ENCODE measurements around the gene PECR. TPM values are rescaled to one million over a fixed set of nuclear protein-coding genes. Genes with fewer than 3 reads are reported as not detected.

The PECR gene
- total and polyA plus RNA-seq, 2 donors (not counting 1 experiment from before 2014, with no cell fraction given): 9.5 to 16.5 TPM

DNA sequence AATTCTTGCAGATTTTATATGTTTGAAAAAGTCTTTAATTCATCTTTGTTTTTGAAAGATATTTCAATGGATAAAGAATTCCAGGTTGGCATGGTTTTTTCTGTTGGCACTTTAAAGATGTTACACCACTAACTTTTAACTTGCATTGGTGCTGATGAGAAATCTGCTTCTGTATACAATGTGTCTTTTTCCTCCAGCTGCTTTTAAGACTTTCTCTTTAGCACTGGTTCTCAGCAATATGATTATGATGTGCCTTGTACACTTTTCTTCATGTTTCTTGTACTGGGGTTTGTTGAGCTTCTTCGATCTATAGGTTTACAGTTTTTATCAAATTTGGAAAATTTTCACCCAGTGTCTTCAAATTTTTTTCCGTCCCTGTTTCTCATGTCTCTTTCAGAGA is 29.2 kb downstream of the PECR start:
- no peaks in the 10 kb centered on the region for H3K79me2 ChIP-seq (ENCODE audit: control insufficient read depth, insufficient read depth, low read length)
- POLR2A ChIA-PET: no interaction called here
- H3K9ac ChIP-seq (ENCODE audit: low read length): no peak overlapping the region
- no peaks in the 10 kb centered on the region for H3K27me3 ChIP-seq (replicated peaks in 1 of 4; ENCODE audit: control extremely low read depth in 1 of 4, control insufficient read depth in 3 of 4, insufficient read depth in 4 of 4, low read length in 3 of 4)
- peaks cover 12% of the 10 kb centered on the region for H3K4me1 Mint-ChIP-seq
- intact Hi-C loops (cut with micrococcal nuclease): no loop called here
- H3K27me3 Mint-ChIP-seq: no peaks in the 10 kb centered on the region
- H3K4me3 Mint-ChIP-seq: no peak overlapping the region
- H4K20me1 ChIP-seq (ENCODE audit: control insufficient read depth, insufficient read depth, low read length, poor library complexity, severe bottlenecking): no peaks in the 10 kb centered on the region
- H2AFZ ChIP-seq (ENCODE audit: insufficient read depth, low read depth, low read length, poor library complexity, severe bottlenecking): no peak overlapping the region
- peaks cover 0 to 2% of the 10 kb centered on the region in 2 experiments for H3K36me3 ChIP-seq (replicated peaks in 1 of 2; ENCODE audit: control extremely low read depth in 1 of 2, control insufficient read depth in 1 of 2, extremely low read depth in 1 of 2, insufficient read depth in 2 of 2, low read length in 1 of 2)
- H3K4me1 ChIP-seq (ENCODE audit: control insufficient read depth in 2 of 2, insufficient read depth in 2 of 2, low read length in 2 of 2): peaks cover 5 to 6% of the 10 kb centered on the region in 2 donors
- CTCF ChIA-PET: interaction anchor here (2.5 kb wide), 1 partner anchor 18 kb away, joined by 9 read pairs; no protein-coding TSS in a partner anchor
- no peak overlapping the region for H3K4me3 ChIP-seq (ENCODE audit: control extremely low read depth in 1 of 5, extremely low read depth in 1 of 5, insufficient read depth in 1 of 5, low read depth in 2 of 5, low read length in 4 of 5)
- no CpG with 5 or more reads among the region's 2 CpGs for WGBS (ENCODE audit: insufficient coverage)
- no peak for DNase-seq
- no peaks in the 10 kb centered on the region for H3K9me3 Mint-ChIP-seq (ENCODE audit: insufficient read depth)
- TF ChIP-seq, protein P1, sequence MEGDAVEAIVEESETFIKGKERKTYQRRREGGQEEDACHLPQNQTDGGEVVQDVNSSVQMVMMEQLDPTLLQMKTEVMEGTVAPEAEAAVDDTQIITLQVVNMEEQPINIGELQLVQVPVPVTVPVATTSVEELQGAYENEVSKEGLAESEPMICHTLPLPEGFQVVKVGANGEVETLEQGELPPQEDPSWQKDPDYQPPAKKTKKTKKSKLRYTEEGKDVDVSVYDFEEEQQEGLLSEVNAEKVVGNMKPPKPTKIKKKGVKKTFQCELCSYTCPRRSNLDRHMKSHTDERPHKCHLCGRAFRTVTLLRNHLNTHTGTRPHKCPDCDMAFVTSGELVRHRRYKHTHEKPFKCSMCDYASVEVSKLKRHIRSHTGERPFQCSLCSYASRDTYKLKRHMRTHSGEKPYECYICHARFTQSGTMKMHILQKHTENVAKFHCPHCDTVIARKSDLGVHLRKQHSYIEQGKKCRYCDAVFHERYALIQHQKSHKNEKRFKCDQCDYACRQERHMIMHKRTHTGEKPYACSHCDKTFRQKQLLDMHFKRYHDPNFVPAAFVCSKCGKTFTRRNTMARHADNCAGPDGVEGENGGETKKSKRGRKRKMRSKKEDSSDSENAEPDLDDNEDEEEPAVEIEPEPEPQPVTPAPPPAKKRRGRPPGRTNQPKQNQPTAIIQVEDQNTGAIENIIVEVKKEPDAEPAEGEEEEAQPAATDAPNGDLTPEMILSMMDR (IDR thresholded peaks at IDR 0.05): no peak
- no peak for TF ChIP-seq EZH2 (IDR thresholded peaks at IDR 0.05; ENCODE audit: borderline replicate concordance, insufficient read depth, low read depth, low read length, poor library complexity, severe bottlenecking)
- H3K4me2 ChIP-seq (replicated peaks; ENCODE audit: low read depth, low read length, poor library complexity, severe bottlenecking): no peak overlapping the region
- no peak overlapping the region for H3K27ac ChIP-seq (ENCODE audit: low read length in 2 of 2)
- H3K9me3 ChIP-seq (ENCODE audit: control extremely low read depth in 1 of 3, control insufficient read depth in 2 of 3, insufficient read depth in 1 of 3, low read length in 2 of 3): no peaks in the 10 kb centered on the region
- ATAC-seq (ENCODE audit: low read depth): no peak
- H3K27ac Mint-ChIP-seq: no peak overlapping the region

DNA sequence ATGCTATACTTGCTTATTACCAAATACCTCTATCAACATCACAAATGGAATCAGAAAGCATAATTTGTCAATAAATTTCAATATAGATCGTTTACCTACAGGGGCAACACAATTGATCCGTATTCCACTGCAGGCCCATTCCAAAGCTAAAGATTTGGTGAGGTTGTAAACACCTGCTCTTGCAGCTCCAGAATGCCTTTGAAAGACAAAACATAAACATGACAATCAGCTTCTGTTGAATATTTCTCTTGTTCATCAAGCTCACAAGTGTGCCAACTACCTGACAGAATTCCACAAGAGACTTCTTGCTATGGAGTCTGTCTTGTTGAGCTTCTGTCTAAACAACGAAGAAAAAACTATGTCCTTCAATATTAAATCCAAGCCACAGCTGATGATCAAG is 30.3 kb downstream of the PECR start:
- H3K27me3 ChIP-seq (replicated peaks in 1 of 4; ENCODE audit: control extremely low read depth in 1 of 4, control insufficient read depth in 3 of 4, insufficient read depth in 4 of 4, low read length in 3 of 4): no peaks in the 10 kb centered on the region
- H3K9me3 Mint-ChIP-seq (ENCODE audit: insufficient read depth): no peaks in the 10 kb centered on the region
- H3K79me2 ChIP-seq (ENCODE audit: control insufficient read depth, insufficient read depth, low read length): no peaks in the 10 kb centered on the region
- H3K4me1 Mint-ChIP-seq: peaks cover 4% of the 10 kb centered on the region
- H3K27ac ChIP-seq (ENCODE audit: low read length in 2 of 2): no peak overlapping the region
- ATAC-seq (ENCODE audit: low read depth): no peak
- WGBS (ENCODE audit: insufficient coverage): 100% methylated on average over 1 of the region's 3 CpGs
- no peak overlapping the region for H3K4me2 ChIP-seq (replicated peaks; ENCODE audit: low read depth, low read length, poor library complexity, severe bottlenecking)
- no peak overlapping the region for H3K9ac ChIP-seq (ENCODE audit: low read length)
- intact Hi-C loops (cut with micrococcal nuclease): no loop called here
- DNase-seq: no peak
- H2AFZ ChIP-seq (ENCODE audit: insufficient read depth, low read depth, low read length, poor library complexity, severe bottlenecking): no peak overlapping the region
- no peak overlapping the region for H3K27ac Mint-ChIP-seq
- TF ChIP-seq, protein P1 (IDR thresholded peaks at IDR 0.05): no peak
- no peak for TF ChIP-seq EZH2 (IDR thresholded peaks at IDR 0.05; ENCODE audit: borderline replicate concordance, insufficient read depth, low read depth, low read length, poor library complexity, severe bottlenecking)
- H3K4me3 ChIP-seq (ENCODE audit: control extremely low read depth in 1 of 5, extremely low read depth in 1 of 5, insufficient read depth in 1 of 5, low read depth in 2 of 5, low read length in 4 of 5): no peak overlapping the region
- no peak overlapping the region for H3K4me3 Mint-ChIP-seq
- peaks cover 0 to 4% of the 10 kb centered on the region in 2 experiments for H3K36me3 ChIP-seq (replicated peaks in 1 of 2; ENCODE audit: control extremely low read depth in 1 of 2, control insufficient read depth in 1 of 2, extremely low read depth in 1 of 2, insufficient read depth in 2 of 2, low read length in 1 of 2)
- ChIA-PET CTCF (interaction anchor here (0.7 to 2.5 kb wide), 3 partner anchors 13 to 29 kb away, joined by 3 to 9 read pairs (median 5); no protein-coding TSS in a partner anchor), POLR2A (interaction anchor here (0.7 kb wide), 1 partner anchor 13 kb away, joined by 4 read pairs; no protein-coding TSS in a partner anchor)
- H4K20me1 ChIP-seq (ENCODE audit: control insufficient read depth, insufficient read depth, low read length, poor library complexity, severe bottlenecking): no peaks in the 10 kb centered on the region
- no peaks in the 10 kb centered on the region for H3K4me1 ChIP-seq (ENCODE audit: control insufficient read depth in 2 of 2, insufficient read depth in 2 of 2, low read length in 2 of 2)
- no peaks in the 10 kb centered on the region for H3K9me3 ChIP-seq (ENCODE audit: control extremely low read depth in 1 of 3, control insufficient read depth in 2 of 3, insufficient read depth in 1 of 3, low read length in 2 of 3)
- H3K27me3 Mint-ChIP-seq: no peaks in the 10 kb centered on the region

Measured in B cell (primary cell).